Kidney glomerular epithelial cell (primary cell): ENCODE data around the gene ZNF708.
A peak's percentile ranks its signal among the peaks of the same experiment; 100 is the strongest.
"Not testable (repeated sequence)": the region's sequence is repeated elsewhere in the genome, so short reads cannot be mapped to it uniquely, and the experiment has no call there.

Experiments
- DNase-seq: peaks from one replicate; lab custom pipeline; 2025; lab: John Stamatoyannopoulos, UW

The ZNF708 gene

GRCh38 chr19:21328885-21329605 is at the start of gene ZNF708:
ZNF708 (minus strand) TSS chr19:21329410; CDS start chr19:21329212, 198 bp downstream.
- DNase-seq: peak; percentile 81

DNA sequence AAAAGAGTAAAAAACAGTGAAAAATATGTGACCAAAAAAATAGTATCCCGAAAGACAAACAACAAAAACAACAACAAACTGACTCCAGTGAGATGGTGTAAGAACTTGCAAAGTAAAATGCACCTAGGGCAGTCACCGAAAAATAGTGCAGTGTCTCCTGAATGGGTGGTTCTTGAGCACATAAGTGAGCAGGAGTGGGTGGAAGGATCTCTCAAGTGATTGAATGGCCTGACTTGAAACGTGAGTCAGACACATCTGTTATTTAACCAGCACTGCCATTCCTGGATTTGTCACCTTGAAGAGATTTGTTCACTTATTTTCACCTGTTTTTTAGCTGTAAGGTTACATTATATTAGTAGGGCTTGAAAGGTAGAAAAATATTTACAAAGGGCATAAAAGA is 33.1 kb upstream of the ZNF708 start:
- no peak for DNase-seq

DNA sequence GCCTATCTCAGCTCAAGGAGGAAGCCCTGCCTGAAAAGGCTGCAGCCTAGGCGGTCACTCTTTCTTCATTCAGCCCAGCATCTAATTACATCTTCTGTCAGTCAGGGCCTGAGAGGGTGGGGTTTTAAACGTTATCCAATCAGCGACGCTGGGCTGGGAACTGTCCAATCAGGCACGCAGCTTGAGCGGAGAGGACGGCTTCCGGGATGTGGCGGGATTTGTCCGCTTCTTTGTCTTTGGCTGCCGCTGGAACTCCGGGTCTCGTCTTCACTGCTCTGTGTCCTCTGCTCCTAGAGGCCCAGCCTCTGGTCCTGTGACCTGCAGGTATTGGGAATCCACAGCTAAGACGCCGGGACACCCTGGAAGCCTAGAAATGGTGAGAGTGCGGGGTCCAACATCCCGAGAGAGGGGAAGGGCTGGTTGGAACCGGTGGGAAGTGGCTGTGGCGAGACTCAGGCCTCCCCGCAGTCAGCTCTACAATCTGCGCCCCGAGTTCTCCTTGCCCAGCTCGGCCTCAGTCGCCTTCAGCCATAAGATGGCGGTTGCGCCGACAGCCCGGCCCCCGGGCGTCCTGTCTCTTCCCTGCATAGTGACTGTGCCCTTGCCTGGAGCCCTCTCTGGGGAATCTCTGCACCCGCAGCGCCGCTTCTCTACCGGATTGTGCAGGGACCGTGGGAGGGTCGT is 29.7 kb upstream of the ZNF708 start, which contains the start of gene ZNF738:
TSS of gene ZNF738 (plus strand) at position 233 of the 684 bp plus-strand sequence. CDS start at position 374, 141 bp downstream.
- peak; percentile 92 for DNase-seq

- DNase-seq: no peak
Measured at GRCh38 chr19:21352830-21353229, 23.6 kb upstream of the ZNF708 start.

- not testable (repeated sequence) for DNase-seq
Measured at GRCh38 chr19:21344841-21345240, 15.6 kb upstream of the ZNF708 start.

GRCh38 chr19:21335721-21336120 is 6.5 kb upstream of the ZNF708 start:
- no peak for DNase-seq

- DNase-seq: no peak
Measured at GRCh38 chr19:21328406-21328805, 804 bp downstream of the ZNF708 start.

DNA sequence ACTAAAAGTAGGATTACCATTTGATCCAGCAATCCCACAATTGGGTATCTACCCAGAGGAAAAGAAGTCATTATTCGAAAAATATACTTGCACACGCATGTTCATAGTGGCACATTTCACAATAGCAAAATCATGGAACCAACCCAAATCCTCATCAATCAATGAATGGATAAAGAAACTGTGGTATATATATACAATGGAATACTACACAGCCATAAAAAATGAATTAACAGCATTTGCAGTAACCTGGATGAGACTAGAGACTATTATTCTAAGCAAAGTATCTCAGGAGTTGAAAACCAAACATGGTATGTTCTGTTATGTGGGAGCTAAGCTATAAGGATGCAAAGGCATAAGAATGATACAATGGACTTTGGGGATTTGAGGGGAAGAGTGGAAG is 3.0 kb downstream of the ZNF708 start:
- DNase-seq: no peak

GRCh38 chr19:21323000-21323399 is 6.2 kb downstream of the ZNF708 start:
- DNase-seq: no peak

DNA sequence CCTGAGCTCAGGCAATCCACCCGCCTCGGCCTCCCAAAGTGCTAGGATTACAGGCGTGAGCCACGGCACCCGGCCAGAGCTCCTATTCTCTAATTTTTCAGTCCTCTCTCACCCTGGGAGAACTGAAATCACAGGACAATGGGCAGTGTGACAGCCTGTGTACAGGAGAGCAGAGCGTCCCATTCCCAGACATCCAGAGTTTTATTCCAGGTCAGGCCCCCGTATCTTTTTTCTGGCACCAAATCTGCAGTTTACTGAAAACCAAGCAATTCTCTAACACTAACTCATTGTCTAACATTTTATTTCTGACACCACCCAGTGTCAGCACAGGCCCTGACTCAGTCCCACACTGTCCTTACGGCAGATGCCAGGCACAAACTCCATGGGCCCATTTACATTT is 6.7 kb downstream of the ZNF708 start:
- no peak for DNase-seq

GRCh38 chr19:21321996-21322395 is 7.2 kb downstream of the ZNF708 start:
- no peak for DNase-seq

- no peak for DNase-seq
Measured at GRCh38 chr19:21321134-21321533, 8.1 kb downstream of the ZNF708 start.

- DNase-seq: no peak
Measured at GRCh38 chr19:21317821-21318220, 11.4 kb downstream of the ZNF708 start.

- DNase-seq: no peak
Measured at GRCh38 chr19:21314676-21315075, 14.5 kb downstream of the ZNF708 start.

- not testable (repeated sequence) for DNase-seq
Measured at GRCh38 chr19:21312807-21313206, 16.4 kb downstream of the ZNF708 start.

GRCh38 chr19:21308773-21309172 is 20.4 kb downstream of the ZNF708 start:
- no peak for DNase-seq

DNA sequence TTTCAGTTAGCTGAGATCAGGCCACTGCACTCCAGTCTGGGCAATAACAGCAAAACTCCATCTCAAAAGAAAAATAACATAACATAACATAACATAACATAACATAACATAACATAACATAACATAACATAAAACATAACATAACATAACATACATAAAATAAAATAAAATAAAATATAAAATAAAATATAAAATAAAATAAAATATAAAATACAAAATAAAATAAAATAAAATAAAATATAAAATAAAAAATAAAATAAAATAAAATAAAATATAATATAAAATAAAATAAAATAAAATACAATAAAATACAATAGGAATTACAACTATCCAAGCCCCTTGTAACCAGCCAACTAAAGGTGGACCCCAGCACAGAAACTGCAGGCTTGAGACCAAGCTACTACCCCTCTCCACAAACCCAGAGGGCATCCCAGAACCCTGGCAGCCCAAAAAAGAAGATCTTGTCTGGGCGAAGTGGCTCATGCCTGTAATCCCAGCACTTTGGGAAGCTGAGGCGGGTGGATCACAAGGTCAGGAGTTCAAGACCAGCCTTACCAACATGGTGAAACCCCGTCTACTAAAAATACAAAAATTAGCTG is 22.2 kb downstream of the ZNF708 start:
- not testable (repeated sequence) for DNase-seq

DNA sequence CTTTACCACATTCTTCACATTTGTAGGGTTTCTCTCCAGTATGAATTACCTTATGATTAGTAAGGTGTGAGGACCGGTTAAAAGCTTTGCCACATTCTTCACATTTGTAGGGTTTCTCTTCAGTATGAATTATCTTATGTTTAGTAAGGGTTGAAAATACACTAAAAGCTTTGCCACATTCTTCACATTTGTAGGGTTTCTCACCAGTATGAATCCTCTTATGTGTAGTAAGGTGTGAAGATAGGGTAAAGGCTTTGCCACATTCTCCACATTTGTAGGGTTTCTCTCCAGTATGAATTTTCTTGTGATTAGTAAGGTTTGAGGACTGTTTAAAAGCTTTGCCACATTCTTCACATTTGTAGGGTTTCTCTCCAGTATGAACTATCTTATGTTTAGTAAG is 35.4 kb downstream of the ZNF708 start:
- DNase-seq: not testable (repeated sequence)

DNA sequence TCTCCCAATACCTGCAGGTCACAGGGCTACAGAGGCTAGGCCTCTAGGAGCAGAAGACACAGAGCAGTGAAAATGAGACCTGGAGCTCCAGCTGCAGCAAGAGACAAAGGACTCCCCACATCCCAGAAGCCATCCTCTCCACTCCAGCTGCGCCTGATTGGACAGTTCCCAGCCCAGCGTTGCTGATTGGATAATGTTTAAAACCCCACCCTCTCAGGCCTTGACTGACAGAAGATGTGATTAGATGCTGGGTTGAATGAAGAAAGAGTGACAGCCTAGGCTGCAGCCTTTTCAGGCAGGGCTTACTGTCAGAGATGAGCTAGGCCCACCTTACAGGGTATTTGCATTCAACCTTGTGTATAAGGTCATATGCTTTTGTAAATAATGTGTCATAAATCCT is 59.4 kb downstream of the ZNF708 start:
- DNase-seq: no peak

- DNase-seq: no peak
Measured at GRCh38 chr19:21264891-21265290, 64.3 kb downstream of the ZNF708 start.

GRCh38 chr19:21264416-21264815 is 64.8 kb downstream of the ZNF708 start:
- DNase-seq: no peak

- DNase-seq: not testable (repeated sequence)
Measured at GRCh38 chr19:21260848-21261381, 68.3 kb downstream of the ZNF708 start.
